SU-DHL-6 (cell line): Measurements from ENCODE around the gene LRRC53.

Source experiments
- H2AFZ ChIP-seq: fragments of 200-600 bp; sonication (generic); 2 replicates; pipeline ENCODE4 v1.6.1; 2014; ENCODE audit warnings: low read depth, mild to moderate bottlenecking, moderate library complexity, mixed read lengths, antibody characterized with exemption, low read length; ENCODE audit not compliant: severe bottlenecking
- H3F3A ChIP-seq: fragments of 200-600 bp; shearing (Covaris generic); 2 replicates; pipeline ENCODE4 v1.6.0; 2016; ENCODE audit warnings: antibody characterized with exemption, mild to moderate bottlenecking; ENCODE audit not compliant: insufficient read depth
- H3K27ac ChIP-seq: fragments of 200-600 bp; sonication (generic); 2 replicates; pipeline ENCODE4 v1.5.1; 2016; ENCODE audit warnings: low read depth, mild to moderate bottlenecking, low read length, moderate library complexity, mixed read lengths
- H3K27me3 ChIP-seq: fragments of 200-600 bp; sonication (generic), shearing (Covaris generic); 2 replicates; pipeline ENCODE4 v1.6.0; 2014; ENCODE audit warnings: mild to moderate bottlenecking, low read length
- H3K36me3 ChIP-seq: fragments of 200-600 bp; sonication (generic); 2 replicates; pipeline ENCODE4 v1.6.1; 2014; ENCODE audit warnings: mild to moderate bottlenecking, low read length, mixed read lengths
- H3K4me2 ChIP-seq: fragments of 300-600, 200-600 bp; shearing (Covaris generic), sonication (generic); 2 replicates; pipeline ENCODE4 v1.6.0; 2014; ENCODE audit warnings: low read length, low read depth, mild to moderate bottlenecking; ENCODE audit not compliant: poor library complexity, severe bottlenecking
- H3K4me3 ChIP-seq: fragments of 200-600 bp; sonication (generic); 2 replicates; pipeline ENCODE4 v1.5.1; 2014; ENCODE audit warnings: antibody characterized with exemption, low read length, mild to moderate bottlenecking, mixed read lengths; ENCODE audit not compliant: insufficient read depth, poor library complexity, severe bottlenecking
- H3K79me2 ChIP-seq: fragments of 200-600 bp; sonication (generic); 2 replicates; pipeline ENCODE4 v1.6.1; 2014; ENCODE audit warnings: mild to moderate bottlenecking, low read length, moderate library complexity; ENCODE audit not compliant: insufficient read depth
- H3K9ac ChIP-seq: fragments of 200-600 bp; sonication (generic); 2 replicates; pipeline ENCODE4 v1.7.0; 2014; ENCODE audit warnings: mild to moderate bottlenecking, low read length
- H3K9me2 ChIP-seq: fragments of 200-600 bp; sonication (generic); replicated peaks from 2 replicates; pipeline ENCODE4 v1.6.1; 2014; ENCODE audit warnings: low read length; ENCODE audit not compliant: insufficient read depth
- H3K9me3 ChIP-seq: fragments of 200-600 bp; sonication (generic); 2 replicates; pipeline ENCODE4 v1.6.1; 2014; ENCODE audit warnings: low read length, mixed read lengths; ENCODE audit not compliant: insufficient read depth
- H4K20me1 ChIP-seq: fragments of 200-600 bp; sonication (generic); 2 replicates; pipeline ENCODE4 v1.6.1; 2014; ENCODE audit warnings: low read depth, mild to moderate bottlenecking, antibody characterized with exemption, low read length, moderate library complexity, mixed read lengths
- CTCF ChIP-seq: fragments of 200-600 bp; sonication (generic); IDR thresholded peaks from one replicate; pipeline ENCODE4 v1.5.1; 2017; ENCODE audit warnings: antibody characterized with exemption, mild to moderate bottlenecking, low read length, moderate library complexity; ENCODE audit not compliant: insufficient read depth, poor library complexity, severe bottlenecking
- EZH2phosphoT487 ChIP-seq: fragments of 200-600 bp; sonication (generic), shearing (Covaris generic); conservative IDR thresholded peaks from 2 replicates; pipeline ENCODE4 v1.6.1; 2018; ENCODE audit warnings: mild to moderate bottlenecking, antibody characterized with exemption, low read length, moderate library complexity, mixed read lengths

LRRC53 gene

GRCh38 chr1:74434321-74434720, 78.1 kb downstream of the LRRC53 start:
- H3K4me2 ChIP-seq = no peak overlapping the region

GRCh38 chr1:74432325-74432724, 80.1 kb downstream of the LRRC53 start:
- H3K27me3 ChIP-seq = no peaks in the 10 kb centered on the region

More at GRCh38 chr1:74434321-74434720, 78.1 kb downstream of the LRRC53 start:
- Histone ChIP-seq H3K9me2 (no peaks in the 10 kb centered on the region), H3K27me3 (no peaks in the 10 kb centered on the region), H3K9ac (no peak overlapping the region), H3K27ac (no peak overlapping the region), H3K79me2 (no peaks in the 10 kb centered on the region), H3K9me3 (no peaks in the 10 kb centered on the region), H3K4me3 (no peak overlapping the region), H3K36me3 (no peaks in the 10 kb centered on the region), H3F3A (no peaks in the 10 kb centered on the region), H4K20me1 (no peaks in the 10 kb centered on the region), H2AFZ (no peak overlapping the region)
- TF ChIP-seq EZH2phosphoT487 (no peak), CTCF (no peak)

GRCh38 chr1:74431531-74431930, 80.9 kb downstream of the LRRC53 start:
- Histone ChIP-seq H3K4me2 (no peak overlapping the region), H3K9me3 (no peaks in the 10 kb centered on the region), H3K9ac (no peak overlapping the region), H4K20me1 (no peaks in the 10 kb centered on the region), H3K27me3 (no peaks in the 10 kb centered on the region), H3F3A (no peaks in the 10 kb centered on the region), H2AFZ (no peak overlapping the region), H3K4me3 (no peak overlapping the region), H3K9me2 (no peaks in the 10 kb centered on the region), H3K36me3 (no peaks in the 10 kb centered on the region), H3K27ac (no peak overlapping the region), H3K79me2 (no peaks in the 10 kb centered on the region)
- no peak for TF ChIP-seq EZH2phosphoT487
- no peak for TF ChIP-seq CTCF

More at GRCh38 chr1:74432325-74432724, 80.1 kb downstream of the LRRC53 start:
- Histone ChIP-seq H3K36me3 (no peaks in the 10 kb centered on the region), H2AFZ (no peak overlapping the region), H3K4me2 (no peak overlapping the region), H3K9me2 (no peaks in the 10 kb centered on the region), H4K20me1 (no peaks in the 10 kb centered on the region), H3K9me3 (no peaks in the 10 kb centered on the region), H3K4me3 (no peak overlapping the region), H3F3A (no peaks in the 10 kb centered on the region), H3K9ac (no peak overlapping the region), H3K79me2 (no peaks in the 10 kb centered on the region), H3K27ac (no peak overlapping the region)
- no peak for TF ChIP-seq CTCF
- no peak for TF ChIP-seq EZH2phosphoT487
